ENCODE data around the gene MMP24OS.
"Not testable (repeated sequence)": the region's sequence is repeated elsewhere in the genome, so short reads cannot be mapped to it uniquely, and the experiment has no call there.

MMP24OS gene

GRCh38 chr20:35277531-35278395 lies at the start of gene MMP24OS:
MMP24OS (minus strand) TSS chr20:35278122; CDS start chr20:35277929, 193 bp downstream.
- DNase-seq: peak; percentile 65

- no peak for DNase-seq
Observed at GRCh38 chr20:35327074-35327976, 49.4 kb upstream of the MMP24OS start.

GRCh38 chr20:35326740-35327073 lies 48.8 kb upstream of the MMP24OS start:
- DNase-seq: no peak

- no peak for DNase-seq
Observed at GRCh38 chr20:35326021-35326739, 48.3 kb upstream of the MMP24OS start.

GRCh38 chr20:35325401-35325800 lies 47.5 kb upstream of the MMP24OS start:
- no peak for DNase-seq

- no peak for DNase-seq
Observed at GRCh38 chr20:35320396-35321126, 42.6 kb upstream of the MMP24OS start.

- DNase-seq: no peak
Observed at GRCh38 chr20:35319871-35320197, 41.9 kb upstream of the MMP24OS start.

GRCh38 chr20:35319192-35319870 lies 41.4 kb upstream of the MMP24OS start:
- no peak for DNase-seq

- DNase-seq: no peak
Observed at GRCh38 chr20:35318502-35319157, 40.7 kb upstream of the MMP24OS start.

GRCh38 chr20:35317416-35318210 lies 39.7 kb upstream of the MMP24OS start:
- peak; percentile 12 for DNase-seq

GRCh38 chr20:35316086-35316485 lies 38.2 kb upstream of the MMP24OS start:
- no peak for DNase-seq

- DNase-seq: not testable (repeated sequence)
Observed at GRCh38 chr20:35315632-35316020, 37.7 kb upstream of the MMP24OS start.

- DNase-seq: no peak
Observed at GRCh38 chr20:35314816-35315631, 37.1 kb upstream of the MMP24OS start.

- DNase-seq: no peak
Observed at GRCh38 chr20:35312318-35312717, 34.4 kb upstream of the MMP24OS start.

GRCh38 chr20:35311822-35312221 lies 33.9 kb upstream of the MMP24OS start:
- no peak for DNase-seq

GRCh38 chr20:35311409-35311808 lies 33.5 kb upstream of the MMP24OS start:
- DNase-seq: no peak

GRCh38 chr20:35307666-35308653 lies 30.0 kb upstream of the MMP24OS start:
- DNase-seq: peak; percentile 76

GRCh38 chr20:35306931-35307517 lies 29.1 kb upstream of the MMP24OS start:
- no peak for DNase-seq

Measured in DMS79 treated with DMSO at 0.1 percent for 48 hours (cell line).